Measurements from ENCODE around the gene MYO1D.

MYO1D gene

GRCh38 chr17:32912218-32912897 lies 35.4 kb upstream of the MYO1D start:
- peak; percentile 34 for TF ChIP-seq CTCF (IDR thresholded peaks at IDR 0.05; ENCODE audit: low read depth, low read length, missing control alignments)
- in situ Hi-C loops (cut with HindIII; ENCODE audit: low pct_ligation_motif_present, low sequenced_read_pairs) = loop anchor here (25.0 kb wide), 1 partner anchor 125 kb away; no protein-coding TSS in a partner anchor
- H3K27ac ChIP-seq = no peak overlapping the region
- no peaks in the 10 kb centered on the region for H3K27me3 ChIP-seq (replicated peaks)
- peak; percentile 73 for DNase-seq
- H3K36me3 ChIP-seq (replicated peaks) = no peaks in the 10 kb centered on the region
- H3K4me3 ChIP-seq (ENCODE audit: low read depth, low read length) = no peak overlapping the region

- in situ Hi-C loops (cut with HindIII; ENCODE audit: low pct_ligation_motif_present, low sequenced_read_pairs) = loop anchor here (25.0 kb wide), 1 partner anchor 123 kb away; no protein-coding TSS in a partner anchor
- no peak for TF ChIP-seq CTCF (IDR thresholded peaks at IDR 0.05; ENCODE audit: low read depth, low read length, missing control alignments)
These were observed 33.8 kb upstream of the MYO1D start for GRCh38 chr17:32910769-32911168.

GRCh38 chr17:32909787-32910369 lies 33.0 kb upstream of the MYO1D start:
- peak; percentile 90 for TF ChIP-seq CTCF (IDR thresholded peaks at IDR 0.05; ENCODE audit: low read depth, low read length, missing control alignments)
- no peak overlapping the region for H3K27ac ChIP-seq
- no peaks in the 10 kb centered on the region for H3K36me3 ChIP-seq (replicated peaks)
- H3K4me3 ChIP-seq (ENCODE audit: low read depth, low read length) = no peak overlapping the region
- H3K27me3 ChIP-seq (replicated peaks) = no peaks in the 10 kb centered on the region
- in situ Hi-C loops (cut with HindIII; ENCODE audit: low pct_ligation_motif_present, low sequenced_read_pairs) = loop anchor here (25.0 kb wide), 1 partner anchor 123 kb away; no protein-coding TSS in a partner anchor
- DNase-seq = peak; percentile 90

More at GRCh38 chr17:32910769-32911168, 33.8 kb upstream of the MYO1D start:
- H3K36me3 ChIP-seq (replicated peaks) = no peaks in the 10 kb centered on the region
- no peak overlapping the region for H3K4me3 ChIP-seq (ENCODE audit: low read depth, low read length)
- no peak for DNase-seq
- H3K27ac ChIP-seq = no peak overlapping the region
- no peaks in the 10 kb centered on the region for H3K27me3 ChIP-seq (replicated peaks)

GRCh38 chr17:32907583-32907982 lies 30.7 kb upstream of the MYO1D start:
- no peaks in the 10 kb centered on the region for H3K27me3 ChIP-seq (replicated peaks)
- no peaks in the 10 kb centered on the region for H3K36me3 ChIP-seq (replicated peaks)
- H3K27ac ChIP-seq = no peak overlapping the region
- H3K4me3 ChIP-seq (ENCODE audit: low read depth, low read length) = no peak overlapping the region
- in situ Hi-C loops (cut with HindIII; ENCODE audit: low pct_ligation_motif_present, low sequenced_read_pairs) = loop anchor here (25.0 kb wide), 1 partner anchor 120 kb away; no protein-coding TSS in a partner anchor
- no peak for DNase-seq
- no peak for TF ChIP-seq CTCF (IDR thresholded peaks at IDR 0.05; ENCODE audit: low read depth, low read length, missing control alignments)

- in situ Hi-C loops (cut with HindIII; ENCODE audit: low pct_ligation_motif_present, low sequenced_read_pairs) = loop anchor here (25.0 kb wide), 1 partner anchor 118 kb away; no protein-coding TSS in a partner anchor
- Histone ChIP-seq H3K4me3 (ENCODE audit: low read depth, low read length) (no peak overlapping the region), H3K36me3 (replicated peaks) (no peaks in the 10 kb centered on the region), H3K27me3 (replicated peaks) (no peaks in the 10 kb centered on the region), H3K27ac (no peak overlapping the region)
- TF ChIP-seq CTCF (IDR thresholded peaks at IDR 0.05; ENCODE audit: low read depth, low read length, missing control alignments) = no peak
- no peak for DNase-seq
These were observed 28.0 kb upstream of the MYO1D start for GRCh38 chr17:32904891-32905290.

All from brain microvascular endothelial cell (primary cell).